Measurements from ENCODE around the gene NCAM1. TPM values are rescaled to one million over a fixed set of nuclear protein-coding genes. Genes with fewer than 3 reads are reported as not detected.
A peak's percentile ranks its signal among the peaks of the same experiment; 100 is the strongest.

The NCAM1 gene
- total and polyA plus RNA-seq, 9 of the 15 experiments (the other 6 are each of a cell fraction or from before 2014, with no cell fraction given): 0.09 to 0.23 TPM; not detected in 7

DNA sequence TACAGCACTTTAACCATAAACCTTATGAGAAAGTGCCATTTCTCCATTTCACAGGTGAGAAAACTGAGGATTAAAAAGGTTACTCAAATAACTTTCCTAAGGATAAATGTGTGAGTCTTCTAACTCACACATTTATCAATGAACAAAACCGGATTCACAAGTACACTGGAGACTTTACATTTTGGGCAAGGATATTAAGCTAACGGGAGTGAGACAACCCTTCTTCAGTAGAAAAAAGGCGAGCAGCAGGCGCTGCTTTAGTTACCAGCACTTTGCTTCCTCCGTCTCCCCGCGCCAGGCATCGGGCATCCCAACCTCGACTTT is 352.8 kb downstream of the NCAM1 start (continued):
- TF ChIP-seq USF1 (CRISPR knock-in tag; IDR thresholded peaks at IDR 0.05) (no peak), ZNF583 (CRISPR knock-in tag; IDR thresholded peaks at IDR 0.05) (no peak), BRD9 (IDR thresholded peaks at IDR 0.05; ENCODE audit: low read depth, partially characterized antibody) (no peak), PRDM10 (IDR thresholded peaks at IDR 0.05; ENCODE audit: partially characterized antibody) (peak; percentile 15), PRMT5 (CRISPR knock-in tag; IDR thresholded peaks at IDR 0.05) (no peak), L3MBTL2 (IDR thresholded peaks at IDR 0.05) (peak; percentile 95), CSDE1 (IDR thresholded peaks at IDR 0.05) (no peak), SIN3B (IDR thresholded peaks at IDR 0.05; ENCODE audit: low read depth) (no peak), SAFB2 (IDR thresholded peaks at IDR 0.05; ENCODE audit: borderline replicate concordance, low read depth, low read length, severe bottlenecking) (no peak), LCOR (CRISPR knock-in tag; IDR thresholded peaks at IDR 0.05) (no peak), NCOA6 (IDR thresholded peaks at IDR 0.05) (no peak), TFAP4 (CRISPR knock-in tag; IDR thresholded peaks at IDR 0.05; ENCODE audit: borderline replicate concordance) (no peak), OTX1 (CRISPR knock-in tag; IDR thresholded peaks at IDR 0.05) (no peak), MXI1 (IDR thresholded peaks at IDR 0.05; ENCODE audit: low read depth, low read length) (no peak), ETS2 (tag; IDR thresholded peaks at IDR 0.05; ENCODE audit: borderline replicate concordance, poor library complexity, severe bottlenecking) (no peak), NFRKB (IDR thresholded peaks at IDR 0.05; ENCODE audit: low read depth) (no peak)
- TF ChIP-seq, protein P1, sequence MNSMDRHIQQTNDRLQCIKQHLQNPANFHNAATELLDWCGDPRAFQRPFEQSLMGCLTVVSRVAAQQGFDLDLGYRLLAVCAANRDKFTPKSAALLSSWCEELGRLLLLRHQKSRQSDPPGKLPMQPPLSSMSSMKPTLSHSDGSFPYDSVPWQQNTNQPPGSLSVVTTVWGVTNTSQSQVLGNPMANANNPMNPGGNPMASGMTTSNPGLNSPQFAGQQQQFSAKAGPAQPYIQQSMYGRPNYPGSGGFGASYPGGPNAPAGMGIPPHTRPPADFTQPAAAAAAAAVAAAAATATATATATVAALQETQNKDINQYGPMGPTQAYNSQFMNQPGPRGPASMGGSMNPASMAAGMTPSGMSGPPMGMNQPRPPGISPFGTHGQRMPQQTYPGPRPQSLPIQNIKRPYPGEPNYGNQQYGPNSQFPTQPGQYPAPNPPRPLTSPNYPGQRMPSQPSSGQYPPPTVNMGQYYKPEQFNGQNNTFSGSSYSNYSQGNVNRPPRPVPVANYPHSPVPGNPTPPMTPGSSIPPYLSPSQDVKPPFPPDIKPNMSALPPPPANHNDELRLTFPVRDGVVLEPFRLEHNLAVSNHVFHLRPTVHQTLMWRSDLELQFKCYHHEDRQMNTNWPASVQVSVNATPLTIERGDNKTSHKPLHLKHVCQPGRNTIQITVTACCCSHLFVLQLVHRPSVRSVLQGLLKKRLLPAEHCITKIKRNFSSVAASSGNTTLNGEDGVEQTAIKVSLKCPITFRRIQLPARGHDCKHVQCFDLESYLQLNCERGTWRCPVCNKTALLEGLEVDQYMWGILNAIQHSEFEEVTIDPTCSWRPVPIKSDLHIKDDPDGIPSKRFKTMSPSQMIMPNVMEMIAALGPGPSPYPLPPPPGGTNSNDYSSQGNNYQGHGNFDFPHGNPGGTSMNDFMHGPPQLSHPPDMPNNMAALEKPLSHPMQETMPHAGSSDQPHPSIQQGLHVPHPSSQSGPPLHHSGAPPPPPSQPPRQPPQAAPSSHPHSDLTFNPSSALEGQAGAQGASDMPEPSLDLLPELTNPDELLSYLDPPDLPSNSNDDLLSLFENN (IDR thresholded peaks at IDR 0.05; ENCODE audit: low read depth in 2 of 2, low read length in 2 of 2): no peak
- TF ChIP-seq, protein P2, sequence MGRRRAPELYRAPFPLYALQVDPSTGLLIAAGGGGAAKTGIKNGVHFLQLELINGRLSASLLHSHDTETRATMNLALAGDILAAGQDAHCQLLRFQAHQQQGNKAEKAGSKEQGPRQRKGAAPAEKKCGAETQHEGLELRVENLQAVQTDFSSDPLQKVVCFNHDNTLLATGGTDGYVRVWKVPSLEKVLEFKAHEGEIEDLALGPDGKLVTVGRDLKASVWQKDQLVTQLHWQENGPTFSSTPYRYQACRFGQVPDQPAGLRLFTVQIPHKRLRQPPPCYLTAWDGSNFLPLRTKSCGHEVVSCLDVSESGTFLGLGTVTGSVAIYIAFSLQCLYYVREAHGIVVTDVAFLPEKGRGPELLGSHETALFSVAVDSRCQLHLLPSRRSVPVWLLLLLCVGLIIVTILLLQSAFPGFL (CRISPR knock-in tag; IDR thresholded peaks at IDR 0.05): no peak

Data from K562 (cell line).